GM06990 (cell line): ENCODE measurements around the gene KCTD2.
A peak's percentile ranks its signal among the peaks of the same experiment; 100 is the strongest.

Source experiments
- DNase-seq: peaks from one replicate; pipeline ENCODE4 v3.0.0-alpha.2; 2011; ENCODE audit not compliant: insufficient read length; ENCODE audit errors: extremely low read depth
- H3K27me3 ChIP-seq: replicated peaks from 2 replicates; pipeline ENCODE4 v1.6.0; 2011; ENCODE audit warnings: low read length; ENCODE audit not compliant: control insufficient read depth, insufficient read depth
- H3K36me3 ChIP-seq: 2 replicates; pipeline ENCODE4 v1.5.1; 2011; ENCODE audit warnings: low read length; ENCODE audit not compliant: control insufficient read depth, insufficient read depth
- H3K4me3 ChIP-seq: replicated peaks from 2 replicates; pipeline ENCODE4 v1.5.1; 2011; ENCODE audit warnings: low read depth, mild to moderate bottlenecking, control low read depth, low read length
- TF ChIP-seq, protein P1 (sequence below): IDR thresholded peaks from 2 replicates; pipeline ENCODE4 v1.5.1; 2011; ENCODE audit warnings: low read length, control low read depth, mild to moderate bottlenecking, inconsistent platforms; ENCODE audit not compliant: insufficient read depth, poor library complexity, severe bottlenecking

Gene KCTD2

GRCh38 chr17:75012346-75013091 is 34.5 kb upstream of the KCTD2 start, which contains the start of gene MRPL58:
MRPL58 (plus strand) TSS chr17:75012670; CDS start chr17:75012687, 17 bp downstream.
- DNase-seq = peak; percentile 92
- H3K36me3 ChIP-seq = peaks cover 4% of the 10 kb centered on the region
- H3K27me3 ChIP-seq = no peaks in the 10 kb centered on the region
- H3K4me3 ChIP-seq = peak within 1 kb of the TSS; percentile 93
- TF ChIP-seq, protein P1, sequence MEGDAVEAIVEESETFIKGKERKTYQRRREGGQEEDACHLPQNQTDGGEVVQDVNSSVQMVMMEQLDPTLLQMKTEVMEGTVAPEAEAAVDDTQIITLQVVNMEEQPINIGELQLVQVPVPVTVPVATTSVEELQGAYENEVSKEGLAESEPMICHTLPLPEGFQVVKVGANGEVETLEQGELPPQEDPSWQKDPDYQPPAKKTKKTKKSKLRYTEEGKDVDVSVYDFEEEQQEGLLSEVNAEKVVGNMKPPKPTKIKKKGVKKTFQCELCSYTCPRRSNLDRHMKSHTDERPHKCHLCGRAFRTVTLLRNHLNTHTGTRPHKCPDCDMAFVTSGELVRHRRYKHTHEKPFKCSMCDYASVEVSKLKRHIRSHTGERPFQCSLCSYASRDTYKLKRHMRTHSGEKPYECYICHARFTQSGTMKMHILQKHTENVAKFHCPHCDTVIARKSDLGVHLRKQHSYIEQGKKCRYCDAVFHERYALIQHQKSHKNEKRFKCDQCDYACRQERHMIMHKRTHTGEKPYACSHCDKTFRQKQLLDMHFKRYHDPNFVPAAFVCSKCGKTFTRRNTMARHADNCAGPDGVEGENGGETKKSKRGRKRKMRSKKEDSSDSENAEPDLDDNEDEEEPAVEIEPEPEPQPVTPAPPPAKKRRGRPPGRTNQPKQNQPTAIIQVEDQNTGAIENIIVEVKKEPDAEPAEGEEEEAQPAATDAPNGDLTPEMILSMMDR = peak; percentile 42

- peak overlapping the region; percentile 93 for H3K4me3 ChIP-seq
- H3K36me3 ChIP-seq = peaks cover 4% of the 10 kb centered on the region
- H3K27me3 ChIP-seq = no peaks in the 10 kb centered on the region
- TF ChIP-seq, protein P1 = no peak
- no peak for DNase-seq
These were observed 33.9 kb upstream of the KCTD2 start for GRCh38 chr17:75013092-75013559.

DNA sequence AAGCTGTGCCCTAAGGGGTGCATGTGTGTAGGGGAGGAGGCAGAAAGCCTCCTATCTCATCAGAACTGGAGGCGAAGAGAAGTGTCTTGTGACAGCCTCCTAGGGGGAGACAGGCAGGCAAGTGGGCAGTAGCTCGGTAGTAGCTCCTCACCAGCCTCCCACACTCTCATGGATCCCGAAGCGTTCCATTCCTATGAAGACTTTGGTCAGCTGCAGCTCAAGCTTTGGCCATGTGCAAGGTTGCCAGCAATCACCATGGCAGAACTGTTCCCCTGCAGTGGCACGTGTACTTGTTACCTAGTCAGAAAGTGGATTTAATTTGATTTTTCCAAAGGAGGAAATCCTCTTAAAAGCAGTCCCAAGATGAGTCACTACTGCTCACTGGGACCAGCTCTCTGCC is 27.9 kb upstream of the KCTD2 start:
- H3K36me3 ChIP-seq = peaks cover 21% of the 10 kb centered on the region
- TF ChIP-seq, protein P1 = no peak
- DNase-seq = no peak
- H3K4me3 ChIP-seq = no peak overlapping the region
- no peaks in the 10 kb centered on the region for H3K27me3 ChIP-seq

DNA sequence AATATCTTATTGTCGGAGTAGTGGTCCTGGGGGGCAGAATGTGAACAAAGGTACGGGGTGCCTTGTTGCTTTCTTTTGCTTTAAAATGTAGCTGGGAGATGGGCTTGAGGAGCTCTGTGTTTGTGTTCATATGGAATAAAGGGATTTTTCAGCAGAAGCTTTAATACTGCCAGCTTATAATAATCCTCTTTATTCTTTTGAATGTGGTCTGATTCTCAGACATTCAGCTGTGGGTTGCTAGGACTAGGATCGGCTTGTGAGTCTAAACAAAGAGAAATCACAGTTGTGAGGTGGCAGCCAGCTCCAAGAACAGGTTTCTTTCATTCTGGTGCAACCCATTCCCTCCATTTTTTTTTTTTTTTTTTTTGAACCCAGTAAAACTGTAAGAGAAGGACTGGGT is 27.3 kb upstream of the KCTD2 start:
- TF ChIP-seq, protein P1 = no peak
- Histone ChIP-seq H3K27me3 (no peaks in the 10 kb centered on the region), H3K36me3 (peaks cover 21% of the 10 kb centered on the region), H3K4me3 (no peak overlapping the region)
- DNase-seq = no peak

DNA sequence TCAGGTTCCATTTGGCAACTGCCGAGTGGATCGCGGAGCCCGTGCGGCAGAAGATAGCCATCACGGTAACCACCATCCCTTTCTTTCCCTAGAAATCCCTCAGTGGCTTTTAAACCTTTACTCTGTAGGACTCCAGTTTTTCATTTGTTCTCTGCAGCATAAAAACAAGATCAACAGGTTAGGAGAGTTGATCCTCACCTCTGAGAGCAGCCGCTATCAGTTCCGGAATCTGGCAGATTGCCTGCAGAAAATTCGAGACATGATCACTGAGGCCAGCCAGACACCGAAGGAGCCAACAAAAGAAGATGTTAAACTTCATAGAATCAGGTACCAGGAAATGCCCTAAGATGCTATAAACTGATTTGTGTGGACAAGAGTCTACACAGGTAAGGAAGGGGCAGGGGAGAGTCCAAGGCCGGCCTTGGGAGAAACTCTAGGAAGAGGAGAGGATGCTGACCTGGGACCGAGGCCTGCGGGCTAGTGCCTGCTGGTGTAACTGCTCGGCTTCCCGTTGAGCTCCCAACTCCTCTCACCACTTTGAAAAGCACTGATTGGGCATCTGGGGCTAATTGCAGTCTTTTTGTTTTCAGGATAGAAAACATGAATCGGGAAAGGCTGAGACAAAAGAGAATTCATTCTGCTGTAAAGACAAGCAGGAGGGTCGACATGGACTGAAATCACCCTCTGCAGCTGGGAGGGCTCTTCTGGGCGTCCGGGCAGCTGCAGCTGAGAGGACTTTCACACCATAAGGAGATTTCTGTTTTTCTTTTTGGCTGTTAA is 26.5 kb upstream of the KCTD2 start:
- H3K36me3 ChIP-seq = peaks cover 21% of the 10 kb centered on the region
- no peak overlapping the region for H3K4me3 ChIP-seq
- H3K27me3 ChIP-seq = no peaks in the 10 kb centered on the region
- DNase-seq = no peak
- TF ChIP-seq, protein P1 = no peak
